Stimulated activated effector memory CD8-positive, alpha-beta T cell treated with anti-CD3 and anti-CD28 coated beads, Interleukin-12 subunit alpha, Interleukin-12 subunit beta, amount 100 ng/mL, for 72 hours (primary cell): ENCODE measurements around the gene FBRS.

Experiments
- ATAC-seq: fragments of 150-1000 bp; cut with Tn5 transposase; 2 replicates; pipeline ENCODE4 v1.10.0; 2021
- DNase-seq, 2 donors: peaks; one replicate each; pipeline ENCODE4 v3.0.0; 2021 to 2022; ENCODE audit warnings: low spot score in 2 of 2
- H3K27ac Mint-ChIP-seq: one replicate; pipeline ENCODE4 v1.8.0; 2022; ENCODE audit warnings: mild to moderate bottlenecking, mixed read lengths
- H3K36me3 Mint-ChIP-seq: one replicate; pipeline ENCODE4 v1.8.0; 2022; ENCODE audit warnings: mild to moderate bottlenecking, mixed read lengths
- H3K4me1 Mint-ChIP-seq: one replicate; pipeline ENCODE4 v1.8.0; 2022; ENCODE audit warnings: mixed read lengths
- H3K4me3 Mint-ChIP-seq: one replicate; pipeline ENCODE4 v1.8.0; 2022; ENCODE audit warnings: mild to moderate bottlenecking, mixed read lengths
- H3K9me3 Mint-ChIP-seq: one replicate; pipeline ENCODE4 v1.8.0; 2022; ENCODE audit warnings: mixed read lengths

The FBRS gene

DNA sequence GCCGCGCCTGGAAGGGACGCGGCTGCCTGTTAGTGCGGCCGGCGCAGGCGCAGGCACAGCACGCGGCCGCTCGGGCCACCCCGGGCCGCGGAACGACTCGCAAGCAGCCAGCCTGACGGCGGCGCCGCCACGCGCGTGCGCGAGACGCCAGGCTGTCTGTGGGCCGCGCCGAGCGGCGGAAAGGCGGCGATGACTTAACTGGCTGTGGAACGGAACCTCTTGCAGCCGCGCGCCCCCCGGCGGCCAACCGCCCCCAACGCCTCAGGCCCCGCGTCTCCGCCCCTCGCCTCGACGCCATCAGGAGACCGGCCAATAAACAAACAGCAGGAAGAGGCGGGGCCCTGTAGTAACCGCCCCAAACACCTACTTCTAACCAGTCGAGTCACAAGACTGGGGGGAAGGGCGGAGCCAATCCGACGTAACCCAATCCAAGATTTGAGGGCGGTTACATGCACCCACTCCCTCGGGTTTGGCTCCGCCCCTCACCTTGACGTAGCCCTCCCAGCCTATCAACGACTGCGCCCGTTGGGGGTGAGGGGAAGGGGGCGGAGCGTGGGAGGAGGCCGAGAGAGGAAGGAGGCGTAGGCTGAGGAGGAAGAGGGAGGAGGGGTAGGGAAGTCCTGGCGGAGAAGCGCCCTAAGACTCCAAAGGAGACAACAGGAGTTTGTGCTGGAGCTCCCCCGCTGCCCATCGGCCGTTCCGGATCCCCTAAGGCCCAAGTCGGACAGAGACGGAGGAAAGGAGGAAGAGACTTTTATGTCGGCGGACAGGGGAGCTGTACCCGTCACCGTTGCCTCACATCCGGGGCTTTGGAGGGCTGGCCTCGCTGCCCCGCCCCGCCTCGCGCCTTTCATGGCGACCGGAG lies at the start of gene FBRS:
FBRS (plus strand) TSS at position 566 of the 865 bp plus-strand sequence. CDS start 1,088 bp downstream, outside the sequence.
- Mint-ChIP-seq H3K9me3 (no peaks in the 10 kb centered on the region), H3K4me1 (peaks cover 51% of the 10 kb centered on the region), H3K36me3 (peaks cover 92% of the 10 kb centered on the region), H3K27ac (peak within 1 kb of the TSS; percentile 100), H3K4me3 (peak within 1 kb of the TSS; percentile 76)
- peak; percentile 80 for ATAC-seq
- DNase-seq: peak; percentile 98 to 100

DNA sequence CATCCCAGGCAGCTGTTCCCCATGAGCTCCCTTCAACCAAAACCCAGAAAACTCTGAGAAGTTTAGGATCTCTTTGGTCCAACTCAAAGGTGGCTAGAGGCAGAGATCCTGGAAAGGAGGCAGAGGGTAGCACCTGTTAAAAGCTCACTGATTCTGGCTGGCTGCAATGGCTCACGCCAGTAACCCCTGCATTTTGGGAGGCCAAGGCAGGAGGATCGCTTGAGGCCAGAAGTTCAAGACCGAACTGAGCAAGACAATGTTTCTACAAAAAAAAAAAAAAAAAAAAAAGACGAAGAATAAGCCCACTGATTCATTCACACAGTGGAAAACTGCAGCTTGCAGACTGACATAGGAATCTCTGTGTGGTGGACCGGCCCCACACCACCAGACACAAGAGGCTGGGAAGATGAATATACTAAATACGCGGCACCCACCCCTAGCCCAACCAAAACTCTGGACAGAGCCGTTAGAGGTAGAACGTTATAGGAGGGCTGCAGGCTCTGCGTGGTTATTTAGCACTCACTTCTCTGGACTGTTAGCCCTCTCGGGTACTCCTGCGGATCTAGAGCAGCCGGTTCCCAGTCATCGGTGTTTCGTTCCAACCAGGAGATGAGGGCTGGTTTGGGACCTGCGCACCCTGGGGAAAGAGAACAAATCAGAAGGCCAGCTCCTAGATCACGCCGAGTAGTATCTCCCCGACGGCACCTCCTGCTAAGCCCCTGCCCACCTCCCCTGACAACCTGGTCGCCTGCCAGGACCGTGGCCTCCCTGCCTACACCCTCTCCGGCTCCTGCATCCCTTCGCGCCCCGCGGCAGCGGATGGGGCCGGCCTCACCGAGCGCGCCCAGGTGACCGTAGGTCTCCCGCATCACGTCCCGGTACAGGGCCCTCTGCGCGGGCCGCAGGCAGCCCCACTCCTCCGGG lies 49.0 kb upstream of the FBRS start:
- DNase-seq (no peak), ATAC-seq (peak; percentile 71)
- Mint-ChIP-seq H3K4me1 (peaks cover 17% of the 10 kb centered on the region), H3K4me3 (peak overlapping the region; percentile 85), H3K27ac (peak overlapping the region; percentile 98), H3K9me3 (no peaks in the 10 kb centered on the region), H3K36me3 (peaks cover 56% of the 10 kb centered on the region)

DNA sequence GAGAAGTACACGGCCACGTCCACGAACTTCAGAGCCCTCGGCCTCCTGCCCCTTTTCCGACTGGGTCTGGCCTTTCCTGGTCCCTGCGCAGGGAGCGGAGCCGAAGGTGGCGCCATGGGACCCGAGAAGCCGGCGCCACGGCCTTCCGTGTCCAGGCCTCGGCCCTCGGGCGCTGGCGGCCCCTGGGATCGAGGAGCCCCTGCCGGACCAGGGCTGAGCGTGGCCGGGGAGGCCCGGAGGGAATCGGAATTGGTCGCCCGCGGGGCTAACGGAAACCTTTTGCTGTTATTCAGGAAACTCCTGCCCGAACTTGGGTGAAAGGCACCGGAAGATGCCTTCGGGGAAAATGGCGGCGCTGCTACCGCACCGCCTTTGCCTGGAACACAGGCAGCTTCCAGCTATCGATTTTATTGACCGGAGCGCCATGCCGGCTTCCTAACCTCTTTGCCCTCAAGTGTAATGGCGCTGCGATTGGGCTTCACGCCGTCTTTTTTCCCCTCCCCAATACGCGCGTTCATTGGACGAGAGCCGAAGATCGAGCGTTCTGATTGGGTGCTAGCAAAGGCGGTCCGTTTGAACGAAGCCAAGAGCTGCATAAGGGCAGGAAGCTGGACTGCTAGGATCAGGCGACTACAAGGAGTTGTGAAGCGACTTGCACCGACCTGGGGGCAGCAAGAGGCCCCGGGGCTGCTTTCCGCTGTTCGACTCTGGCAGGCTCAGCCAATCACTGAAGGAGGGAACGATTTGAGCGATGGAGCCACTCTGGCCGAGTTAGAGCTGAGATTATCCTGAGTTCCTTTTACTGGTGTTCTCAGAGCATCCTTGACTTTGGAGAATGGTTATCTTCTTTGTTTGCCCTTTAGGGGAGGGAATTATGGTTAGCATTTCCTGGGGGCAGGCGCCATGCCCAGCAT lies 48.0 kb upstream of the FBRS start, which contains the start of gene ZNF689:
ZNF689 (minus strand) TSS at position 464 of the 914 bp plus-strand sequence; CDS start at position 116, 348 bp downstream.
- Mint-ChIP-seq H3K27ac (peak within 1 kb of the TSS; percentile 98), H3K9me3 (no peaks in the 10 kb centered on the region), H3K36me3 (peaks cover 47% of the 10 kb centered on the region), H3K4me3 (peak within 1 kb of the TSS; percentile 85), H3K4me1 (peaks cover 17% of the 10 kb centered on the region)
- peak; percentile 89 to 98 for DNase-seq
- peak; percentile 96 for ATAC-seq

DNA sequence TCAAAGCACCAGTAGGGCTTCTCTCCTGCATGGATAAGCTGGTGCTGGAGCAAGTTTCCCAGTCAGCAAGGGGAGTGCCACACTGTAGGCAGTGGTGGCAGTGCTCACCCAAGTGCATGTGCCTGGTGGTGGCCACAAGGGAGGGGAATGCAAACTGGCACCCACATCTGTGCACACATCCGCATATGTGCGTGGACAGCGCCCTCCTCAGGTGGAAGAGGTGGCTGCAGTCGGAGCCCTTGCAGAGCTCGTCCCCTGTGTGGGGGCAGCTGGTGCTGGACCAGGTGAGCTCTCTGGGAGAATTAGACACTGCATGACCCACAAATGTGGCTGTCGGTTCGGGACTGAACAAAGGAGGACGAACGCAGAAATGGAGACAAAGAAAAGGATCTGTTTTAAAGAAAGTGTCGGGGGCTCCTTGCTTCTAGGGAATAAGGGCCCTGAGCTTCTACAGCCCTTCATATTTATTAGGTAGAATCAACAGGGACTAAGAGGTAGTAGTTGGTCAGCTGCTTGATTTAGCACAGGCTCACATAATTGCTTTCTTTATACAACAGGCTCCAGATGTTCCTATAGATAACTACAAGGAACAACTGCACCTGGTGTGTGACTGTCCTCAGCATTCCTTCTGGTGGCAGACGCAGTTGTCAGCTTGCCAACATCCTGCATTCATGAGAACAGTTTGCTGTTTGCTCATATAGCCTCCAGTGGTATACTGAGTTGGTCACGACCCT lies 42.7 kb upstream of the FBRS start:
- H3K4me3 Mint-ChIP-seq: no peak overlapping the region
- H3K36me3 Mint-ChIP-seq: peaks cover under 1% of the 10 kb centered on the region
- H3K9me3 Mint-ChIP-seq: no peaks in the 10 kb centered on the region
- H3K4me1 Mint-ChIP-seq: peaks cover 2% of the 10 kb centered on the region
- DNase-seq (peak; percentile 85 to 91), ATAC-seq (peak; percentile 92)
- no peak overlapping the region for H3K27ac Mint-ChIP-seq

DNA sequence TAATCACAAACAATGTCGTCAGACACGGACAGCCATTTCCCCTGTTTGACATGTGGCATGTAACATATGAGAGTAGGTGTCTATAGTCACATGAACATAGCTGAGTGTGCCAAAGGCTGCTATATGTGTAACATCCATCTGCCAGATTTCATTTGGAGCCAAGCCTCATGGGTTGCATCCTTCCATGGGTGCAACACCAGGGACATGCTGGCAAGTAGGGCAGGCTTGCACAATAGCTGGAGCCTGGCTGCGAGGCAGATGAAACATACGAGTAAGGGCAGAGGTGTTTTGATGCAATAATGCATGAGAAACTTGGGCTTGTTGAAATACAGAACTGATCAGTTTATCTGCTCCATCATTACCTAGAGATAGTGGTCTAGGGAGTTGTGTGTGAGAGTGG lies 39.0 kb upstream of the FBRS start:
- no peak overlapping the region for H3K27ac Mint-ChIP-seq
- no peak overlapping the region for H3K4me3 Mint-ChIP-seq
- ATAC-seq (no peak), DNase-seq (no peak)
- no peaks in the 10 kb centered on the region for H3K9me3 Mint-ChIP-seq
- no peaks in the 10 kb centered on the region for H3K4me1 Mint-ChIP-seq
- no peaks in the 10 kb centered on the region for H3K36me3 Mint-ChIP-seq

DNA sequence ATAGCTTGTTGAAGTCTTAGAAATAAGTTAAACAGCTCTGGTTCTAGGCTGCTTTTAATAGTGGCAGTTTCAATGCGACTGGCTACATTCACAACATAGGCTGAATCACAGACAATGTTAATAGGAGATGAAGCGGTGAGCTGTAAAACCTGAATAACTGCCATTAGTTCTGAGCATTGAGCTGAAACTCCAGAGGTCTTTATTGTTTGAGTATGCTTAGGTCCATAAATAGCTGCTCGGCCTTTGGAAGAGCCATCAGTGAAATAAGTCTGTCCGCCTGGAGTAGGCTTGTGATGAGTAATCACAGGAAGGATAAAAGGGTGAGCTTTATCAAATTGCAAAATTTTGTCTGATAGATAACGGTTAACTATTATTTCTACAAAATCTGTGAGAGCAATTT lies 38.6 kb upstream of the FBRS start:
- ATAC-seq (no peak), DNase-seq (no peak)
- no peaks in the 10 kb centered on the region for H3K4me1 Mint-ChIP-seq
- no peak overlapping the region for H3K4me3 Mint-ChIP-seq
- no peak overlapping the region for H3K27ac Mint-ChIP-seq
- no peaks in the 10 kb centered on the region for H3K36me3 Mint-ChIP-seq
- no peaks in the 10 kb centered on the region for H3K9me3 Mint-ChIP-seq

DNA sequence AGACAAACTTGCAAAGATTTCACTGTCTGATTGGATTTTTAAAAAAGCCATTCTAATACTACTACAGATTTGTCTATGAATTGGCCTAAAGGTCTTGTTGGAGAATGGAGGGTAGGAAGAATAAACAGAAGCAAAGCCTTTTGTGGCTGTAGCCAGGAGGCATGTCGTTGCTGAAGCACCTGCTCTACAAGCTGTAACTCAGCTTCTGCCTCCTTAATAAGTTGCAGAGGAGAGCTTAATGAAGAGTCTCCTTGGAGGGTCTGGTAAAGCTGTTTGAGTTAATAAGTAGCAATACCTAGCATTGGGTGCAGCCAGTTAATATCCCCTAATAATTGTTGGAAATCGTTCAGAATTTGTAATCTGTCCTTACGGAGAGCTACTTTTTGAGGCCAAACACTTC lies 38.1 kb upstream of the FBRS start:
- ATAC-seq (no peak), DNase-seq (no peak)
- H3K4me3 Mint-ChIP-seq: no peak overlapping the region
- H3K36me3 Mint-ChIP-seq: no peaks in the 10 kb centered on the region
- H3K9me3 Mint-ChIP-seq: no peaks in the 10 kb centered on the region
- H3K4me1 Mint-ChIP-seq: no peaks in the 10 kb centered on the region
- H3K27ac Mint-ChIP-seq: no peak overlapping the region

DNA sequence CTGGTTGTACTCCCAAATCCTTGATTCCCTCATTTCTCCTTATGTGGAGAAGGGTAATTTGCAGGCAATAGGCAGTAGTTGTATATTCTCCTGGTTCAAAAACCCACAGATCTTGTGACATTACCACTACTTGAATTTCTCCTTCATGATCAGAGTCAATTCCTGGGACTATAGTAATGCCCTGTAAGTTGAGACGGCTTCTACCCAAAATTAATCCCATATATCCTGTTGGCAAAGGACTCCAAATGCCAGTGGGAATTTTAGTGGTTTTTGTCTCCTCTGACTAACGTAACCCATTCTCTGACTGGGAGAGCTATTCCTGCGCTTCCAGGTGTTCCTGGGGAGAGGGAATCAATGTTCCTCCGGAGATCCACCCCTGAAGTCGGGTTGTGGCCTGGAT lies 36.5 kb upstream of the FBRS start:
- H3K9me3 Mint-ChIP-seq: no peaks in the 10 kb centered on the region
- H3K36me3 Mint-ChIP-seq: no peaks in the 10 kb centered on the region
- no peak overlapping the region for H3K27ac Mint-ChIP-seq
- H3K4me3 Mint-ChIP-seq: no peak overlapping the region
- DNase-seq (no peak), ATAC-seq (no peak)
- H3K4me1 Mint-ChIP-seq: no peaks in the 10 kb centered on the region

DNA sequence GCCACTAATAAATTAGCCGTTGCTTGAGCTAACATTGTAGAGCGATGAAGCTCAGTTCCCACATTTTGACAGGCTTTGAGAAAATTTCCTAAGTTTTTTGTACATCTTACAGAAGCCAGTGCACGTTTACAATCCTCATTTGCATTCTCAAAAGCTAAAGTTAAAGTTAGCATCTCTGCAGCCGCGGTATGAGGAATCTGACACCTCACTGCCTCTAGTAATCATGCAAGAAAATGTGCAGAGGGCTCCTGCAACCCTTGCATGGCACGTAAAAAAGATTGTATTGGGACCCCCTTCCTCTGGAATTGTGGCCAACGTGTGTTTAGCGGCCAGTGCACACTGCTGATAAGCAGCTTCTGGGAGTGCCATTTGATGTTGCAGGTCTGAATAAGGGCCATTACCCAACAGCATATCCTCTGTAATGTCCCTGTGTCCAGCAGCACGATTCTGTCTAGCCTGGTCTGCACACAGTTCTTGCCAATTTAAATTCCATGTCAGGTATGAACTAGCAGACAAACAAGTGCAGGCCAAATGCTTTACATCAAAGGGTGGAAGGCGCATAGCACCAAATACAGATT lies 35.7 kb upstream of the FBRS start:
- no peak overlapping the region for H3K27ac Mint-ChIP-seq
- no peaks in the 10 kb centered on the region for H3K4me1 Mint-ChIP-seq
- no peaks in the 10 kb centered on the region for H3K36me3 Mint-ChIP-seq
- DNase-seq: no peak
- ATAC-seq: no peak
- H3K4me3 Mint-ChIP-seq: no peak overlapping the region
- no peaks in the 10 kb centered on the region for H3K9me3 Mint-ChIP-seq

DNA sequence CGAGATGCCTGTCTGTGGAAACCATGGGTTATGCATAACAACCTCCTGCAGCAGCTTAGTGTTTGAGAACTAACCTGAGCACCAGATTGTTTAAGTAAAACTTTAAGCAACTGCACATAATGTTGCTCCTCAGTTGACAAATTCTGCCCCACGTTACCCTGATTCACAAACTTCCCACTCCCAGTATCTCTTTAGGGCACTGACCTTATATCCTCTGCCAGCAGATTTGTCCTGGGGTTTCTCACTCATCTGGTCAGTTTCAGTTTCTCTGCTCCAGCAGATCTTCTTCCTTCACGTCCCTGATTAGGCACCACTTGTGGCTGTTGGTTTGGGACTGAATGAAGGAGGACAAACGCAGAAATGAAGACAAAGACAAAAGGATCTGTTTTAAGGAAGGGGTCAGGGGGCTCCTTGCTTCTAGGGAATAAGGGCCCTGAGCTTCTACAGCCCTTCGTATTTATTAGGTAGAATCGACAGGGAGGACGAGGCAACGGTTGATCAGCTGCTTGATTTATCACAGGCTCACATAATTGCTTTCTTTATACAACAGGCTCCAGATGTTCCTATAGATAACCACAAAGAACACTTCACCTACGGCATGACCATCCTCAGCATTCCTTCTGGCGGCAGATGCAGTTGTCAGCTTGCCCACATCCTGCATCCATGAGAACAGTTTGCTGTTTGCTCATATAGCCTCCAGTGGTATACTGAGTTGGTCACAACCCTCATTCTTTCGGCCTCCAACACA lies 34.5 kb upstream of the FBRS start:
- Mint-ChIP-seq H3K36me3 (no peaks in the 10 kb centered on the region), H3K27ac (peak overlapping the region; percentile 29)
- ATAC-seq: no peak

DNA sequence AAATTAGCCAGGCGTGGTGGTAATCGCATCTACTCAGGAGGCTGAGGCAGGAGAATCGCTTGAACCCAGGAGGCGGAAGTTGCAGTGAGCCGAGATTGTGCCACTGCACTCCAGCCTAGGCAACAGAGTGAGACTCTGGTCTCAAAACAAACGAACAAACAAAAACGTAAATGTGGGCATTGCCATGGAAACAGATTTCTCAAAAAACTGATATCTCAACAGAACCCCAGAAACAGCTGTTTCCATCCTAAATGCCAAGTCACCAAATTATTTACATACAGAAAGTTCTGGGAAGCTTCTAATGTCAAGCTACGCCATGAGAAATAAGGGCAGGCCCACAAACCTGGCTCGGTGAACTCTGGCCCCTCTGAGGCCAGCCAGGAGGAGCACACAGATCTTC lies 32.0 kb upstream of the FBRS start:
- Mint-ChIP-seq H3K4me3 (no peak overlapping the region), H3K9me3 (no peaks in the 10 kb centered on the region), H3K36me3 (no peaks in the 10 kb centered on the region), H3K4me1 (peaks cover 7% of the 10 kb centered on the region), H3K27ac (no peak overlapping the region)
- no peak for DNase-seq
- ATAC-seq: no peak

More for the DNA sequence above, 34.5 kb upstream of the FBRS start:
- Mint-ChIP-seq H3K4me3 (no peak overlapping the region), H3K9me3 (no peaks in the 10 kb centered on the region), H3K4me1 (peaks cover 3% of the 10 kb centered on the region)
- DNase-seq: no peak

DNA sequence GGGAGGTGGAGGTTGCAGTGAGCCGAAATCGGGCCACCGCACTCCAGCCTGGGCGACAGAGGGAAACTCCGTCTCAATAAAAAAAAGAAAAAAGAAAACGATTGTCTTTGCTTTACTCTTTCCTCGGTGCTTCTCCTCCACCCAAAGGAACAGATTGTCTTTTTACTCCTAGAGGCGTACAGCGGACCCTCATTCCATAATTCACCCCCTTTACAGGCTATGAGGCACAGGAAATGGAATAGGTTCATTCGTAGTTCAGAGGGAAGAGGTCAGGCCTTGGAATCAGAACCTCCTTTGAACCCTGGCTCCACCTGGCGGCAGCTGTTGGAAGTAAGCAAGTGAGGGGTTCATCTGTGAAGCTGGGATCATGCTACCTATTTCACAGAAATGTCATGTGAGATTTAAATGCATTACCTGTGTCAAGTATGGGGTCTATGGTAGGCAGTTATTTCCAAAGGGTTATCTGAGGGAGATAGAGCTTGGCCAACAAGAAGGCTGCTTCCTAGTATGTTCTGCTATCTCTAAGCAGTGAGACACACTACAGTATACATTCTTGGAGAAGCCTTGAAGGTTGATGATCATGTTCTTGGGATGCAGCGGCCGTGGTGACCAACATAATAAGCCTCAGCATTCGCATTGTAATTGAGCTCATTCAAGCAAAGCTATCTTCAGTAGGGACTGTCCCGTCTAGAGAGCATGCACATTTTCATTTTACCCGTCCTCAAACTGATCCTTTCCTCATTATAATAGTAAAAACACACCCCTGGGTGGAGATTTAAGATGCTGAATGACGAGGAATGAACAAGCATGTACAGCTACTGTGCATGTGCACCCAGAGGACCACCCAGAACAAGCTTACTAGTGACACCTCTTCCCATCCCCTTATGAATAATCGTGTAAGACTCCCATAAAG lies 29.3 kb upstream of the FBRS start:
- Mint-ChIP-seq H3K27ac (no peak overlapping the region), H3K4me1 (peaks cover 7% of the 10 kb centered on the region), H3K36me3 (no peaks in the 10 kb centered on the region), H3K4me3 (peak overlapping the region; percentile 54), H3K9me3 (no peaks in the 10 kb centered on the region)
- ATAC-seq: peak; percentile 89
- DNase-seq: peak; percentile 81 to 96
